SK-N-SH treated with all-trans-retinoic acid at 6 μM for 48 hours (cell line): Measurements from ENCODE around the gene NR5A2.

Source experiments
- ATAC-seq: fragments of 200-7000 bp; cut with Tn5 transposase; 3 replicates; pipeline ENCODE4 v1.9.1; 2020; ENCODE audit warnings: mild to moderate bottlenecking, moderate library complexity
- ARNTL ChIP-seq: fragments of 450-650 bp; formaldehyde crosslinking; IDR thresholded peaks from 2 replicates; pipeline ENCODE4 v1.5.0; 2020; ENCODE audit warnings: low read depth, mild to moderate bottlenecking, moderate library complexity, borderline replicate concordance
- BACH2 ChIP-seq: fragments of 250-450 bp; sonication (Bioruptor Pico); IDR thresholded peaks from 2 replicates; pipeline ENCODE4 v1.9.0; 2021; ENCODE audit warnings: mild to moderate bottlenecking, borderline replicate concordance
- CSDC2 ChIP-seq: fragments of 250-450 bp; sonication (Bioruptor Pico); IDR thresholded peaks from 2 replicates; pipeline ENCODE4 v1.5.0; 2020; ENCODE audit warnings: mild to moderate bottlenecking, moderate library complexity
- ESRRG ChIP-seq: fragments of 250-450 bp; sonication (Bioruptor Pico); IDR thresholded peaks from 2 replicates; pipeline ENCODE4 v1.6.1; 2021; ENCODE audit warnings: mild to moderate bottlenecking
- GLIS3 ChIP-seq: fragments of 250-450 bp; sonication (Bioruptor Pico); IDR thresholded peaks from 2 replicates; pipeline ENCODE4 v1.5.0; 2020; ENCODE audit warnings: mild to moderate bottlenecking, moderate library complexity
- ISL1 ChIP-seq: fragments of 250-450 bp; sonication (Bioruptor Pico); IDR thresholded peaks from 2 replicates; pipeline ENCODE4 v2.1.2; 2022; ENCODE audit warnings: mild to moderate bottlenecking, moderate library complexity
- OSR1 ChIP-seq: fragments of 250-450 bp; sonication (Bioruptor Pico); IDR thresholded peaks from 2 replicates; pipeline ENCODE4 v1.8.0; 2022; ENCODE audit warnings: moderate library complexity, mild to moderate bottlenecking, inconsistent platforms
- PPARA ChIP-seq: fragments of 250-450 bp; sonication (Bioruptor Pico); IDR thresholded peaks from 2 replicates; pipeline ENCODE4 v1.5.0; 2020; ENCODE audit warnings: mild to moderate bottlenecking, borderline replicate concordance
- RARB ChIP-seq: fragments of 250-450 bp; sonication (Bioruptor Pico); IDR thresholded peaks from 2 replicates; pipeline ENCODE4 v1.8.0; 2021; ENCODE audit warnings: mild to moderate bottlenecking, moderate library complexity
- SNAI2 ChIP-seq: fragments of 250-450 bp; sonication (Bioruptor Pico); IDR thresholded peaks from 2 replicates; pipeline ENCODE4 v1.5.0; 2020; ENCODE audit warnings: mild to moderate bottlenecking, moderate library complexity
- TCF4 ChIP-seq: fragments of 250-450 bp; sonication (Bioruptor Pico); IDR thresholded peaks from 2 replicates; pipeline ENCODE4 v1.8.0; 2021; ENCODE audit warnings: mild to moderate bottlenecking, moderate library complexity, borderline replicate concordance
- TOX ChIP-seq: fragments of 250-450 bp; sonication (Bioruptor Pico); IDR thresholded peaks from 2 replicates; pipeline ENCODE4 v1.8.0; 2021; ENCODE audit warnings: mild to moderate bottlenecking, moderate library complexity, borderline replicate concordance
- ZC3H10 ChIP-seq: fragments of 250-450 bp; sonication (Bioruptor Pico); IDR thresholded peaks from 2 replicates; pipeline ENCODE4 v1.5.1; 2021; ENCODE audit warnings: mild to moderate bottlenecking, moderate library complexity
- ZFP3 ChIP-seq: fragments of 250-450 bp; sonication (Bioruptor Pico); IDR thresholded peaks from 2 replicates; pipeline ENCODE4 v1.5.0; 2020; ENCODE audit warnings: mild to moderate bottlenecking, moderate library complexity
- ZFP30 ChIP-seq: fragments of 450-650 bp; formaldehyde crosslinking; IDR thresholded peaks from 2 replicates; pipeline ENCODE4 v1.5.0; 2022; ENCODE audit warnings: mild to moderate bottlenecking, moderate library complexity
- ZNF565 ChIP-seq: fragments of 450-650 bp; formaldehyde crosslinking; conservative IDR thresholded peaks from 2 replicates; pipeline ENCODE4 v1.5.0; 2020; ENCODE audit warnings: low read depth, mild to moderate bottlenecking, moderate library complexity
- ZNF8 ChIP-seq: fragments of 450-650 bp; formaldehyde crosslinking; IDR thresholded peaks from 2 replicates; pipeline ENCODE4 v1.5.0; 2020; ENCODE audit warnings: mild to moderate bottlenecking, moderate library complexity
- TF ChIP-seq, protein P1 (sequence below): fragments of 250-450 bp; sonication (Bioruptor Pico); IDR thresholded peaks from 2 replicates; pipeline ENCODE4 v1.5.1; 2021; ENCODE audit warnings: mild to moderate bottlenecking, moderate library complexity
- TF ChIP-seq, protein P2 (sequence below): fragments of 250-450 bp; sonication (Bioruptor Pico); IDR thresholded peaks from 2 replicates; pipeline ENCODE4 v1.8.0; 2021; ENCODE audit warnings: low read depth, mild to moderate bottlenecking, moderate library complexity, borderline replicate concordance
- TF ChIP-seq, protein P3 (sequence below): fragments of 250-450 bp; sonication (Bioruptor Pico); IDR thresholded peaks from 2 replicates; pipeline ENCODE4 v1.8.0; 2020; ENCODE audit warnings: mild to moderate bottlenecking, moderate library complexity, borderline replicate concordance
- TF ChIP-seq, protein P4 (sequence below): fragments of 250-450 bp; sonication (Bioruptor Pico); IDR thresholded peaks from 2 replicates; pipeline ENCODE4 v1.5.0; 2020; ENCODE audit warnings: mild to moderate bottlenecking, moderate library complexity

Gene NR5A2

DNA sequence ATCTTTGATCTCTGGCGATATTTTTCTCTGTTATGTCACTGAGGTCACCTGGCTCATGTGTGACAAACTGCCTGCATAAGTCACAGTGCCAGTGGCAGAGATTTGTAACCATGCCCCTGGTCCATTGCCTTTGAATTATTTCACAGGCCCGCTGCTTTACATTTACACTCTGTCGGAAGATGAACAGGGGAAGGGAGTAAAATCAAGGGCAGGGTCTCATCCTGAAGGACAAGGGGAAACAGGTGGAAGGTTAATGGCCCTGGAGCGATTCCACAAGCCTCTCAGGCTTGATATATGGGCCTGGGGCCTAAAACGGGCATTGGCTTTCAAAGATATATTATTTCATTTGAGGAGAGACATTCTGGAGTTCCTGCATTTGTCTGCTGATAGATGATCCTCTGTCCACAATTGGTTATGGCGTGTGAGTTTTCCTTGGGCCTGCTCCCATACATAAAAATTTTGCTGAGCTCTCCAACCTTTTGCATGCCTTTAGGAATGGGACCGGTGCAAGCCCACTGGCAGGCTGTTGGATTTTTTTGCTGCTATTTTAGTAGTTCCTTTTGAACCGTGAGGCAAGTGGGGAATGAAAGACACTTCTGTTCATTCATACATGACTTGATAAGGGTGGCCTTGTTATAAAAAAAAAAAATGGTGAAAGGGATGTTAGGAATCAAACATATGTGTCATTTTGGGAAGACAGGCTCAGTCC, 51.9 kb downstream of the NR5A2 start:
- TF ChIP-seq TCF4 (CRISPR knock-in tag): no peak
- no peak for TF ChIP-seq ZC3H10 (CRISPR knock-in tag)
- TF ChIP-seq TOX (CRISPR knock-in tag): no peak
- TF ChIP-seq ARNTL (CRISPR knock-in tag): no peak
- TF ChIP-seq ISL1 (CRISPR knock-in tag): no peak
- no peak for TF ChIP-seq ZNF8
- no peak for TF ChIP-seq ZFP30 (CRISPR knock-in tag)
- no peak for TF ChIP-seq BACH2 (CRISPR knock-in tag)
- TF ChIP-seq OSR1 (CRISPR knock-in tag): no peak
- TF ChIP-seq ZNF565: no peak
- TF ChIP-seq ZFP3 (CRISPR knock-in tag): no peak
- no peak for TF ChIP-seq RARB
- TF ChIP-seq, protein P1, sequence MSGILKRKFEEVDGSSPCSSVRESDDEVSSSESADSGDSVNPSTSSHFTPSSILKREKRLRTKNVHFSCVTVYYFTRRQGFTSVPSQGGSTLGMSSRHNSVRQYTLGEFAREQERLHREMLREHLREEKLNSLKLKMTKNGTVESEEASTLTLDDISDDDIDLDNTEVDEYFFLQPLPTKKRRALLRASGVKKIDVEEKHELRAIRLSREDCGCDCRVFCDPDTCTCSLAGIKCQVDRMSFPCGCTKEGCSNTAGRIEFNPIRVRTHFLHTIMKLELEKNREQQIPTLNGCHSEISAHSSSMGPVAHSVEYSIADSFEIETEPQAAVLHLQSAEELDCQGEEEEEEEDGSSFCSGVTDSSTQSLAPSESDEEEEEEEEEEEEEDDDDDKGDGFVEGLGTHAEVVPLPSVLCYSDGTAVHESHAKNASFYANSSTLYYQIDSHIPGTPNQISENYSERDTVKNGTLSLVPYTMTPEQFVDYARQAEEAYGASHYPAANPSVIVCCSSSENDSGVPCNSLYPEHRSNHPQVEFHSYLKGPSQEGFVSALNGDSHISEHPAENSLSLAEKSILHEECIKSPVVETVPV: no peak
- TF ChIP-seq, protein P2, sequence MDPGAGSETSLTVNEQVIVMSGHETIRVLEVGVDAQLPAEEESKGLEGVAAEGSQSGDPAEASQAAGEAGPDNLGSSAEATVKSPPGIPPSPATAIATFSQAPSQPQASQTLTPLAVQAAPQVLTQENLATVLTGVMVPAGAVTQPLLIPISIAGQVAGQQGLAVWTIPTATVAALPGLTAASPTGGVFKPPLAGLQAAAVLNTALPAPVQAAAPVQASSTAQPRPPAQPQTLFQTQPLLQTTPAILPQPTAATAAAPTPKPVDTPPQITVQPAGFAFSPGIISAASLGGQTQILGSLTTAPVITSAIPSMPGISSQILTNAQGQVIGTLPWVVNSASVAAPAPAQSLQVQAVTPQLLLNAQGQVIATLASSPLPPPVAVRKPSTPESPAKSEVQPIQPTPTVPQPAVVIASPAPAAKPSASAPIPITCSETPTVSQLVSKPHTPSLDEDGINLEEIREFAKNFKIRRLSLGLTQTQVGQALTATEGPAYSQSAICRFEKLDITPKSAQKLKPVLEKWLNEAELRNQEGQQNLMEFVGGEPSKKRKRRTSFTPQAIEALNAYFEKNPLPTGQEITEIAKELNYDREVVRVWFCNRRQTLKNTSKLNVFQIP (CRISPR knock-in tag): no peak
- no peak for TF ChIP-seq PPARA (CRISPR knock-in tag)
- no peak for TF ChIP-seq SNAI2 (CRISPR knock-in tag)
- no peak for TF ChIP-seq GLIS3 (CRISPR knock-in tag)
- TF ChIP-seq ESRRG: no peak
- no peak for ATAC-seq

DNA sequence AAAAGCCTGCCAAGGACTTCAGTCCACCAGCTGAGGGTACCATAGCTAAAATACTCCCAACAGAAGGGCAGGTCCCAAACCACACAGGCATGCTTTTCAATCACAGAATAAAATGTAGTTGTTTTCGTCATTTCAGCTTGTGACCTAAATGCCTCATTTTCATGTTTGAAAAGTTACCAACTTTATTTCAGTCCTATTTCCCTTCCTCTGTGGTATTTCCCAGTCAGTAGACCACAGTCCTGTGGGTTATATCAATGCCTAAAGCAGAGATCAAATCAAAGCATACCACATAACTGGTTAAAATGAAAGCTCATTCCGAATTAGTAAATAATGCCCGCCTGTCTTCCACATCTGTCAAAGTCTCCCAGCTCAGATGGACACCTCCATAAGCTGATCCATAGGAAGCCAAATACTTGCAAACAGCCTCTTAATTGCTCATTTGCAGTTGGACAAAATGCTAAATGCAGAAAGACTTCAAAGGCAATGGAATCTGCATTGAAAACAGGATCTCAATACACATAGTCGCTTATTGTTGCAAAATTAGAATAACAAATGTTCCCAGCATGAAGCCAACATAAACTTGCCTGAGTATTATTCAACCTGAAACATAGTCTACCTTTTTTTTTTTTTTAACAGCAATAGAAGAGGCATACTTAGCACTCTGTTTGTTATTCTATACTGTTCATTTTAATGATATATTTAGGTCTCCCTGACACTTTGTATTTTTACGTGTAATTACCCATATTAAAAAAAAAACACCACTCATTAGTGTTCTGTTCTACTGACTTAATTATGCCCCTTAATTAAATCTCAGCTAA, 53.9 kb downstream of the NR5A2 start:
- TF ChIP-seq PPARA (CRISPR knock-in tag) (no peak), ZFP30 (CRISPR knock-in tag) (no peak), ISL1 (CRISPR knock-in tag) (no peak)
- TF ChIP-seq, protein P3, sequence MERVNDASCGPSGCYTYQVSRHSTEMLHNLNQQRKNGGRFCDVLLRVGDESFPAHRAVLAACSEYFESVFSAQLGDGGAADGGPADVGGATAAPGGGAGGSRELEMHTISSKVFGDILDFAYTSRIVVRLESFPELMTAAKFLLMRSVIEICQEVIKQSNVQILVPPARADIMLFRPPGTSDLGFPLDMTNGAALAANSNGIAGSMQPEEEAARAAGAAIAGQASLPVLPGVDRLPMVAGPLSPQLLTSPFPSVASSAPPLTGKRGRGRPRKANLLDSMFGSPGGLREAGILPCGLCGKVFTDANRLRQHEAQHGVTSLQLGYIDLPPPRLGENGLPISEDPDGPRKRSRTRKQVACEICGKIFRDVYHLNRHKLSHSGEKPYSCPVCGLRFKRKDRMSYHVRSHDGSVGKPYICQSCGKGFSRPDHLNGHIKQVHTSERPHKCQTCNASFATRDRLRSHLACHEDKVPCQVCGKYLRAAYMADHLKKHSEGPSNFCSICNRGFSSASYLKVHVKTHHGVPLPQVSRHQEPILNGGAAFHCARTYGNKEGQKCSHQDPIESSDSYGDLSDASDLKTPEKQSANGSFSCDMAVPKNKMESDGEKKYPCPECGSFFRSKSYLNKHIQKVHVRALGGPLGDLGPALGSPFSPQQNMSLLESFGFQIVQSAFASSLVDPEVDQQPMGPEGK (CRISPR knock-in tag): no peak
- ATAC-seq: no peak

DNA sequence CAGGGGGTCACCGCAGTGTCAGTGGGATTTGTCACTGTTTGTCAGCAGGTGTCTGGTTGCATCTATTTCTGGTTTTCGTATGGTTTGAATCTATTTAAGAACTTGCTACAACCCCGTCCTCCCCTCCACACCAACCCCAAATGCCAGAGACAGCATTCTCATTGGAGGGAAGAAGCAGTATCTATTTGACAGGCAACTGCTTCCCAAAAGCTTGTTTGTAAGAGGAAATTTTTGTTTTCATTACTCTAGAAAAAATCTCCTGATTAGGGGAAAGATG, 54.4 kb downstream of the NR5A2 start:
- no peak for ATAC-seq

DNA sequence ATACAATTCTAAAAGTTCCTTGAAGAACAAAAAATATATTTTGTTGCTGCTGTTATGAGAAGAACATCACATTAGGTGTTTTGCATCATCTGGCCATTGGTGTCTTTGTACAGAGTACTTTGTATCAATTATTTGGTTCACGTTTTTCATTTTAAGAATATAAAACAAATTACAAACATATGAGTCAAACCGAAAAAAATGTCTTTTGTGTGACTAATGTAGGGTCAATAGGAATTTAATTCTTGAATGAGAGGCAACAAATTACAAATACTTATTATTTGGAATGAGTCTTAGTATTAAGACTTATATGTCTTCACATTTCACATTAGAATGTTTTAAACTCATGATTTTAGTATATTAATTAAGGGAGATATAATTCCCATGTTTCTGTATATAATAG, 54.8 kb downstream of the NR5A2 start:
- ATAC-seq: no peak
- TF ChIP-seq CSDC2 (CRISPR knock-in tag): no peak
- no peak for TF ChIP-seq PPARA (CRISPR knock-in tag)
- no peak for TF ChIP-seq ZC3H10 (CRISPR knock-in tag)
- TF ChIP-seq TOX (CRISPR knock-in tag): no peak
- TF ChIP-seq ESRRG: no peak
- TF ChIP-seq ZNF8: no peak
- TF ChIP-seq, protein P4, sequence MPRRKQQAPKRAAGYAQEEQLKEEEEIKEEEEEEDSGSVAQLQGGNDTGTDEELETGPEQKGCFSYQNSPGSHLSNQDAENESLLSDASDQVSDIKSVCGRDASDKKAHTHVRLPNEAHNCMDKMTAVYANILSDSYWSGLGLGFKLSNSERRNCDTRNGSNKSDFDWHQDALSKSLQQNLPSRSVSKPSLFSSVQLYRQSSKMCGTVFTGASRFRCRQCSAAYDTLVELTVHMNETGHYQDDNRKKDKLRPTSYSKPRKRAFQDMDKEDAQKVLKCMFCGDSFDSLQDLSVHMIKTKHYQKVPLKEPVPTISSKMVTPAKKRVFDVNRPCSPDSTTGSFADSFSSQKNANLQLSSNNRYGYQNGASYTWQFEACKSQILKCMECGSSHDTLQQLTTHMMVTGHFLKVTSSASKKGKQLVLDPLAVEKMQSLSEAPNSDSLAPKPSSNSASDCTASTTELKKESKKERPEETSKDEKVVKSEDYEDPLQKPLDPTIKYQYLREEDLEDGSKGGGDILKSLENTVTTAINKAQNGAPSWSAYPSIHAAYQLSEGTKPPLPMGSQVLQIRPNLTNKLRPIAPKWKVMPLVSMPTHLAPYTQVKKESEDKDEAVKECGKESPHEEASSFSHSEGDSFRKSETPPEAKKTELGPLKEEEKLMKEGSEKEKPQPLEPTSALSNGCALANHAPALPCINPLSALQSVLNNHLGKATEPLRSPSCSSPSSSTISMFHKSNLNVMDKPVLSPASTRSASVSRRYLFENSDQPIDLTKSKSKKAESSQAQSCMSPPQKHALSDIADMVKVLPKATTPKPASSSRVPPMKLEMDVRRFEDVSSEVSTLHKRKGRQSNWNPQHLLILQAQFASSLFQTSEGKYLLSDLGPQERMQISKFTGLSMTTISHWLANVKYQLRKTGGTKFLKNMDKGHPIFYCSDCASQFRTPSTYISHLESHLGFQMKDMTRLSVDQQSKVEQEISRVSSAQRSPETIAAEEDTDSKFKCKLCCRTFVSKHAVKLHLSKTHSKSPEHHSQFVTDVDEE (CRISPR knock-in tag): no peak

More for the DNA sequence above, 54.4 kb downstream of the NR5A2 start:
- TF ChIP-seq, protein P1: no peak
- TF ChIP-seq RARB (no peak), BACH2 (CRISPR knock-in tag) (no peak), CSDC2 (CRISPR knock-in tag) (no peak), SNAI2 (CRISPR knock-in tag) (no peak), ISL1 (CRISPR knock-in tag) (no peak), ZNF565 (no peak), TOX (CRISPR knock-in tag) (no peak), OSR1 (CRISPR knock-in tag) (no peak)
